GM18861 (cell line): ENCODE measurements around the gene FGFR2.

Experiments used
- ATAC-seq: cut with Tn5 transposase; IDR thresholded peaks from one replicate; pipeline ENCODE4 v1.9.1; 2021; ENCODE audit not compliant: unreplicated experiment

FGFR2 gene

GRCh38 chr10:121598263-121599249, at the start of gene FGFR2:
FGFR2 (minus strand) TSS chr10:121598444; CDS start chr10:121593817, 4,627 bp downstream.
- peak; percentile 81 for ATAC-seq

GRCh38 chr10:121647401-121647800, 49.2 kb upstream of the FGFR2 start:
- ATAC-seq = no peak

- no peak for ATAC-seq
These were observed 47.5 kb upstream of the FGFR2 start for GRCh38 chr10:121645696-121646095.

- ATAC-seq = no peak
These were observed 46.3 kb upstream of the FGFR2 start for GRCh38 chr10:121644501-121644900.

GRCh38 chr10:121640266-121640665, 42.0 kb upstream of the FGFR2 start:
- no peak for ATAC-seq

- ATAC-seq = no peak
These were observed 41.2 kb upstream of the FGFR2 start for GRCh38 chr10:121639416-121639815.

GRCh38 chr10:121637437-121637836, 39.2 kb upstream of the FGFR2 start:
- ATAC-seq = no peak

- ATAC-seq = no peak
These were observed 34.8 kb upstream of the FGFR2 start for GRCh38 chr10:121633056-121633455.

- ATAC-seq = no peak
These were observed 33.3 kb upstream of the FGFR2 start for GRCh38 chr10:121631365-121632029.

GRCh38 chr10:121628859-121629258, 30.6 kb upstream of the FGFR2 start:
- ATAC-seq = no peak

GRCh38 chr10:121627876-121628581, 29.8 kb upstream of the FGFR2 start:
- ATAC-seq = no peak

- ATAC-seq = no peak
These were observed 26.7 kb upstream of the FGFR2 start for GRCh38 chr10:121624836-121625486.

- no peak for ATAC-seq
These were observed 20.7 kb upstream of the FGFR2 start for GRCh38 chr10:121618906-121619305.

- ATAC-seq = no peak
These were observed 18.9 kb upstream of the FGFR2 start for GRCh38 chr10:121617176-121617575.

- ATAC-seq = no peak
These were observed 18.0 kb upstream of the FGFR2 start for GRCh38 chr10:121616291-121616690.

GRCh38 chr10:121615836-121616235, 17.6 kb upstream of the FGFR2 start:
- no peak for ATAC-seq

GRCh38 chr10:121615435-121615793, 17.2 kb upstream of the FGFR2 start:
- no peak for ATAC-seq

- ATAC-seq = no peak
These were observed 16.6 kb upstream of the FGFR2 start for GRCh38 chr10:121614613-121615434.

GRCh38 chr10:121613456-121613855, 15.2 kb upstream of the FGFR2 start:
- no peak for ATAC-seq
